GM12874 (cell line): Measurements from ENCODE around the gene NAB1.

Source experiments
- TF ChIP-seq, protein P1 (sequence below): IDR thresholded peaks from 2 replicates; pipeline ENCODE4 v1.5.1; 2011; ENCODE audit warnings: low read depth, mild to moderate bottlenecking, control low read depth, low read length, moderate library complexity; ENCODE audit not compliant: insufficient read depth

The NAB1 gene

GRCh38 chr2:190711069-190711468, 62.2 kb downstream of the NAB1 start:
- TF ChIP-seq, protein P1, sequence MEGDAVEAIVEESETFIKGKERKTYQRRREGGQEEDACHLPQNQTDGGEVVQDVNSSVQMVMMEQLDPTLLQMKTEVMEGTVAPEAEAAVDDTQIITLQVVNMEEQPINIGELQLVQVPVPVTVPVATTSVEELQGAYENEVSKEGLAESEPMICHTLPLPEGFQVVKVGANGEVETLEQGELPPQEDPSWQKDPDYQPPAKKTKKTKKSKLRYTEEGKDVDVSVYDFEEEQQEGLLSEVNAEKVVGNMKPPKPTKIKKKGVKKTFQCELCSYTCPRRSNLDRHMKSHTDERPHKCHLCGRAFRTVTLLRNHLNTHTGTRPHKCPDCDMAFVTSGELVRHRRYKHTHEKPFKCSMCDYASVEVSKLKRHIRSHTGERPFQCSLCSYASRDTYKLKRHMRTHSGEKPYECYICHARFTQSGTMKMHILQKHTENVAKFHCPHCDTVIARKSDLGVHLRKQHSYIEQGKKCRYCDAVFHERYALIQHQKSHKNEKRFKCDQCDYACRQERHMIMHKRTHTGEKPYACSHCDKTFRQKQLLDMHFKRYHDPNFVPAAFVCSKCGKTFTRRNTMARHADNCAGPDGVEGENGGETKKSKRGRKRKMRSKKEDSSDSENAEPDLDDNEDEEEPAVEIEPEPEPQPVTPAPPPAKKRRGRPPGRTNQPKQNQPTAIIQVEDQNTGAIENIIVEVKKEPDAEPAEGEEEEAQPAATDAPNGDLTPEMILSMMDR, result no peak

GRCh38 chr2:190713471-190713870, 64.6 kb downstream of the NAB1 start:
- TF ChIP-seq, protein P1, result no peak

DNA sequence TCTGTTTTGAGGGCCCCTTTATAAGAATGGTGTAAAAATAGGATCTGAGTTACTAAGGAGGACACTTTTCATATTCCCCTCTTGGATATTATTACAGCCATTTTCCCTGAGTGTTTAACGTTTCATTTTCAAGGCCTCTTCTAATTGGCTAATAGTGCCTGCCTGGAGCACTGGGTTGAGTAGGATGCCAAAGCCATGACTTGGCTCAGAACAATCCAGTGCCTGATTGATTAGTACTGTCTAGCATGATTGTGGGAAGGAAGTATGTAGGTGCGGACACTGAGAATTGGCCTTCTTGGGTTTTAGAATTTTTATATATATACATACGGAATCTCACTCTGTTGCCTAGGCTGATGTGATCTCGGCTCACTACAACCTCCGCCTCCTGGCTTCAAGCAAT, 66.1 kb downstream of the NAB1 start:
- TF ChIP-seq, protein P1, result no peak

DNA sequence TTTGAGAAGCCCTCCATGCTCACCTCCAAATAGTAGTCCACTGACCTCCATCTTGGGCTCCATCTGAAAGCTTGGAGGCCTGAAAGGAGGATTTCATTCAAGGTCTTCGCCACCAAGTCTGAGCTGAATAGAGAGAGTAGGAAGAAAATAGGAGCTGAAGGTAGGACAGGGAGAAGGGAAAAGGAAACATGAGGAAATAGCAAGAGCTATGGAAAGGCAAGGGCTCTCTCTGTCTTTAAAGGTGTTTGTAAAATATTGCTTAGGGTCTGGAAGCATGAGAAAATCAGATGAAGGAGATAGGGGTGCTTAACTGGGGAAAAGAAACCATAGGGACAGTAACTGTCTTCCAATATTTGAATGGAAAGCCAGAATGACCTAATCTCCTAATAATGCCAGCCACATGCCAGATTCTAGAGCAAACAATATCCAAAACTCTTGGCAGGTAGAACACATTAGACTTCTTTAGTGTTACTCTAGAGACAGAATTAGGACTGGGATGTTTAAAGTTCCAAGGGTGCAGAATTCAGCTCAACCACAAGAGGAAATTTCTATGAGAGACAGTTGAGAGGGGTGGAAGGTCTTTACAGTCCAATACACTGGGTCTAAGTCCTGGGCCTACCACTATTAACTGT, 67.4 kb downstream of the NAB1 start:
- TF ChIP-seq, protein P1, result no peak

GRCh38 chr2:190717306-190717705, 68.4 kb downstream of the NAB1 start:
- TF ChIP-seq, protein P1, result no peak

GRCh38 chr2:190717764-190718651, 69.1 kb downstream of the NAB1 start:
- TF ChIP-seq, protein P1, result no peak

GRCh38 chr2:190718652-190719526, 70.0 kb downstream of the NAB1 start:
- TF ChIP-seq, protein P1, result no peak
